Measurements from ENCODE around the gene UBQLN4.

UBQLN4 gene

GRCh38 chr1:156065212-156065611 lies 11.6 kb upstream of the UBQLN4 start:
- Histone ChIP-seq H3K4me1 (ENCODE audit: low read length) (peaks cover 8% of the 10 kb centered on the region; the same call in 1 of the 2 replicates), H3K9me3 (replicated peaks; ENCODE audit: insufficient read depth, low read length) (no peaks in the 10 kb centered on the region), H3K9ac (ENCODE audit: low read length) (no peak overlapping the region), H3F3A (ENCODE audit: insufficient read depth, low read length) (no peaks in the 10 kb centered on the region), H3K36me3 (replicated peaks; ENCODE audit: insufficient read depth, low read length) (no peaks in the 10 kb centered on the region), H3K27ac (ENCODE audit: low read length) (no peak overlapping the region), H3K9me2 (replicated peaks; ENCODE audit: insufficient read depth, low read length) (no peaks in the 10 kb centered on the region), H3K4me3 (ENCODE audit: low read length) (no peak overlapping the region), H3K4me2 (ENCODE audit: low read depth, low read length) (no peak overlapping the region), H4K20me1 (ENCODE audit: insufficient read depth, low read length) (no peaks in the 10 kb centered on the region), H2AFZ (ENCODE audit: low read length) (no peak overlapping the region), H3K27me3 (replicated peaks; ENCODE audit: insufficient read depth, low read length) (no peaks in the 10 kb centered on the region), H3K79me2 (ENCODE audit: low read length) (no peaks in the 10 kb centered on the region)
- DNase-seq = no peak
- TF ChIP-seq EZH2phosphoT487 (IDR thresholded peaks at IDR 0.05; ENCODE audit: low read length) (no peak), EZH2 (optimal IDR thresholded peaks at IDR 0.05; ENCODE audit: low read depth, low read length) (no peak)

GRCh38 chr1:156064615-156065014 lies 11.0 kb upstream of the UBQLN4 start:
- no peaks in the 10 kb centered on the region for H3K36me3 ChIP-seq (replicated peaks; ENCODE audit: insufficient read depth, low read length)

GRCh38 chr1:156063997-156064285 lies 10.3 kb upstream of the UBQLN4 start:
- Histone ChIP-seq H3F3A (ENCODE audit: insufficient read depth, low read length) (no peaks in the 10 kb centered on the region), H3K9me3 (replicated peaks; ENCODE audit: insufficient read depth, low read length) (no peaks in the 10 kb centered on the region), H3K79me2 (ENCODE audit: low read length) (no peaks in the 10 kb centered on the region), H3K4me1 (ENCODE audit: low read length) (peaks cover 8% of the 10 kb centered on the region; the same call in 1 of the 2 replicates), H4K20me1 (ENCODE audit: insufficient read depth, low read length) (no peaks in the 10 kb centered on the region), H2AFZ (ENCODE audit: low read length) (no peak overlapping the region), H3K9me2 (replicated peaks; ENCODE audit: insufficient read depth, low read length) (no peaks in the 10 kb centered on the region), H3K27me3 (replicated peaks; ENCODE audit: insufficient read depth, low read length) (no peaks in the 10 kb centered on the region), H3K27ac (ENCODE audit: low read length) (no peak overlapping the region), H3K9ac (ENCODE audit: low read length) (no peak overlapping the region), H3K36me3 (replicated peaks; ENCODE audit: insufficient read depth, low read length) (no peaks in the 10 kb centered on the region), H3K4me2 (ENCODE audit: low read depth, low read length) (no peak overlapping the region), H3K4me3 (ENCODE audit: low read length) (no peak overlapping the region)
- DNase-seq = no peak
- TF ChIP-seq EZH2 (optimal IDR thresholded peaks at IDR 0.05; ENCODE audit: low read depth, low read length) (no peak), EZH2phosphoT487 (IDR thresholded peaks at IDR 0.05; ENCODE audit: low read length) (no peak), CTCF (IDR thresholded peaks at IDR 0.05; ENCODE audit: low read length) (no peak)

More at GRCh38 chr1:156064615-156065014, 11.0 kb upstream of the UBQLN4 start:
- Histone ChIP-seq H3K27me3 (replicated peaks; ENCODE audit: insufficient read depth, low read length) (no peaks in the 10 kb centered on the region), H3F3A (ENCODE audit: insufficient read depth, low read length) (no peaks in the 10 kb centered on the region), H3K79me2 (ENCODE audit: low read length) (no peaks in the 10 kb centered on the region), H3K4me3 (ENCODE audit: low read length) (no peak overlapping the region), H3K4me2 (ENCODE audit: low read depth, low read length) (no peak overlapping the region), H3K9me3 (replicated peaks; ENCODE audit: insufficient read depth, low read length) (no peaks in the 10 kb centered on the region), H3K9me2 (replicated peaks; ENCODE audit: insufficient read depth, low read length) (no peaks in the 10 kb centered on the region), H3K9ac (ENCODE audit: low read length) (no peak overlapping the region), H2AFZ (ENCODE audit: low read length) (no peak overlapping the region), H4K20me1 (ENCODE audit: insufficient read depth, low read length) (no peaks in the 10 kb centered on the region), H3K27ac (ENCODE audit: low read length) (no peak overlapping the region), H3K4me1 (ENCODE audit: low read length) (peaks cover 8% of the 10 kb centered on the region; the same call in 1 of the 2 replicates)
- DNase-seq = no peak
- TF ChIP-seq CTCF (IDR thresholded peaks at IDR 0.05; ENCODE audit: low read length) (no peak), EZH2phosphoT487 (IDR thresholded peaks at IDR 0.05; ENCODE audit: low read length) (no peak), EZH2 (optimal IDR thresholded peaks at IDR 0.05; ENCODE audit: low read depth, low read length) (no peak)

- H3K36me3 ChIP-seq (replicated peaks; ENCODE audit: insufficient read depth, low read length) = no peaks in the 10 kb centered on the region
- no peak overlapping the region for H3K27ac ChIP-seq (ENCODE audit: low read length)
- peaks cover 8% of the 10 kb centered on the region; the same call in 1 of the 2 replicates for H3K4me1 ChIP-seq (ENCODE audit: low read length)
- H3K4me3 ChIP-seq (ENCODE audit: low read length) = no peak overlapping the region
- H3K4me2 ChIP-seq (ENCODE audit: low read depth, low read length) = no peak overlapping the region
- H3K9me2 ChIP-seq (replicated peaks; ENCODE audit: insufficient read depth, low read length) = no peaks in the 10 kb centered on the region
- no peaks in the 10 kb centered on the region for H3K9me3 ChIP-seq (replicated peaks; ENCODE audit: insufficient read depth, low read length)
- H3K9ac ChIP-seq (ENCODE audit: low read length) = no peak overlapping the region
- H2AFZ ChIP-seq (ENCODE audit: low read length) = no peak overlapping the region
- H3K79me2 ChIP-seq (ENCODE audit: low read length) = no peaks in the 10 kb centered on the region
- no peak for DNase-seq
- TF ChIP-seq CTCF (IDR thresholded peaks at IDR 0.05; ENCODE audit: low read length) = no peak
- no peak for TF ChIP-seq EZH2 (optimal IDR thresholded peaks at IDR 0.05; ENCODE audit: low read depth, low read length)
- no peak for TF ChIP-seq EZH2phosphoT487 (IDR thresholded peaks at IDR 0.05; ENCODE audit: low read length)
- H3F3A ChIP-seq (ENCODE audit: insufficient read depth, low read length) = no peaks in the 10 kb centered on the region
- H4K20me1 ChIP-seq (ENCODE audit: insufficient read depth, low read length) = no peaks in the 10 kb centered on the region
- no peaks in the 10 kb centered on the region for H3K27me3 ChIP-seq (replicated peaks; ENCODE audit: insufficient read depth, low read length)
These were observed 8.6 kb upstream of the UBQLN4 start for GRCh38 chr1:156062189-156062588.

Data from MM.1S (cell line).